DOHH2 (cell line): ENCODE results near the gene NBEAL1.

ENCODE experiments used
- EZH2phosphoT487 ChIP-seq: fragments of 200-600 bp; sonication (generic); IDR thresholded peaks from 2 replicates; pipeline ENCODE4 v1.6.1; 2017; ENCODE audit warnings: borderline replicate concordance, mild to moderate bottlenecking, antibody characterized with exemption, low read length, moderate library complexity, mixed read lengths
- TF ChIP-seq, protein P1 (sequence below): fragments of 200-600 bp; sonication (generic); IDR thresholded peaks from one replicate; pipeline ENCODE4 v1.5.1; 2014; ENCODE audit warnings: antibody characterized with exemption, mild to moderate bottlenecking, low read depth, low read length; ENCODE audit not compliant: poor library complexity, severe bottlenecking

DNA sequence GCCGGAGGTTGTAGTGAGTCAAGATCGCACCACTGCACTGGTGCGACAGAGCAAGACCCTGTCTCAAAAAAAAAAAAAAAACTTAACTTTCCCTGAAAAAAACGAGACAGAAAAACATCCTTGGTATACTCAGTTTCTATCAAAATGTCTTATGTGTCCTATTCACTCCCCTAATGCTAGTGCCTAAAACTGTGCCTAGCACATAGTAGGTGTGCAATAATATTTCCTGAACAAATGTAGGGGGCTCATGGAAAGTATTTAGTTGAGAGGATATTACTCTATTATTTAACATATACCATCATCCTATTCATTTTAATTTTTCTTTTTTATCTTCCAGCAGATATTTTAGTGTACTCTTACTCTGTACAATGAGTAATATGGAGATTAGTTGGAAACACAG is 120.4 kb downstream of the NBEAL1 start:
- TF ChIP-seq, protein P1, sequence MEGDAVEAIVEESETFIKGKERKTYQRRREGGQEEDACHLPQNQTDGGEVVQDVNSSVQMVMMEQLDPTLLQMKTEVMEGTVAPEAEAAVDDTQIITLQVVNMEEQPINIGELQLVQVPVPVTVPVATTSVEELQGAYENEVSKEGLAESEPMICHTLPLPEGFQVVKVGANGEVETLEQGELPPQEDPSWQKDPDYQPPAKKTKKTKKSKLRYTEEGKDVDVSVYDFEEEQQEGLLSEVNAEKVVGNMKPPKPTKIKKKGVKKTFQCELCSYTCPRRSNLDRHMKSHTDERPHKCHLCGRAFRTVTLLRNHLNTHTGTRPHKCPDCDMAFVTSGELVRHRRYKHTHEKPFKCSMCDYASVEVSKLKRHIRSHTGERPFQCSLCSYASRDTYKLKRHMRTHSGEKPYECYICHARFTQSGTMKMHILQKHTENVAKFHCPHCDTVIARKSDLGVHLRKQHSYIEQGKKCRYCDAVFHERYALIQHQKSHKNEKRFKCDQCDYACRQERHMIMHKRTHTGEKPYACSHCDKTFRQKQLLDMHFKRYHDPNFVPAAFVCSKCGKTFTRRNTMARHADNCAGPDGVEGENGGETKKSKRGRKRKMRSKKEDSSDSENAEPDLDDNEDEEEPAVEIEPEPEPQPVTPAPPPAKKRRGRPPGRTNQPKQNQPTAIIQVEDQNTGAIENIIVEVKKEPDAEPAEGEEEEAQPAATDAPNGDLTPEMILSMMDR: no peak
- no peak for TF ChIP-seq EZH2phosphoT487
